GM19025 (cell line): ENCODE measurements around the gene MS4A6A.
"Not testable (repeated sequence)": the region's sequence is repeated elsewhere in the genome, so short reads cannot be mapped to it uniquely, and the experiment has no call there.

ENCODE experiments used
- ATAC-seq: cut with Tn5 transposase; IDR thresholded peaks from one replicate; pipeline ENCODE4 v1.9.1; 2021; ENCODE audit warnings: mild to moderate bottlenecking, low read depth, moderate library complexity; ENCODE audit not compliant: unreplicated experiment

Gene MS4A6A

DNA sequence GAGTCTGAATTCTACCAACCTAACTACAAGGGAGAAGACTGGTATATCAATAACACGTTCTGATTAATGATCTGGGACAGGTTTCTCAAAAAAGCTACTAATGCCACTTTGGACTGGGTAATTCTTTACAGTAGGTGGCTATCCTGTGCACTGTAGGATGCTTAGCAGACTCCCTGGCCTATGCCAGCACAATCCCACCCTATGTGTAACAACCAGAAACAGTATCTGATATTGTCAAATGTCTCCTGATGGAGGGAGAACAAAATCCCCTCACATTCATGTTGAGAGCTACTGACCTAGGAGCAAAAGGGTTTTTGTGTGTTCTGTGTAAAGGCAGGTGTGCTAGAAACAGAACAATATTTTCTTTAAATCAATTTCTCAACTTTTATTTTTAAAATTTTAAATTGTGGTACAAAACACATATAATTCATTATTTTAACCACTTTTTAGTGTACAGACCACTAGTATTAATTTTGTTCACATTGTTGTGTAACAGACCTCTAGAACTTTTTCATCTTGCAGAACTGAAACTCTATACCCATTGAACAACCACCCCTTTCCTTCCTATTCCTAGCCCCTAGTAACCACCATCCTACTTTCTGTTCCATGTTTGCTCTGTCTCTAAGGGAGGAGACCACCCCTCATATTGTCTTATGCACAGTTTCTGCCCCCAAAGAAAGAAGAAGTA, 2.1 kb upstream of the MS4A6A start:
- ATAC-seq: no peak

DNA sequence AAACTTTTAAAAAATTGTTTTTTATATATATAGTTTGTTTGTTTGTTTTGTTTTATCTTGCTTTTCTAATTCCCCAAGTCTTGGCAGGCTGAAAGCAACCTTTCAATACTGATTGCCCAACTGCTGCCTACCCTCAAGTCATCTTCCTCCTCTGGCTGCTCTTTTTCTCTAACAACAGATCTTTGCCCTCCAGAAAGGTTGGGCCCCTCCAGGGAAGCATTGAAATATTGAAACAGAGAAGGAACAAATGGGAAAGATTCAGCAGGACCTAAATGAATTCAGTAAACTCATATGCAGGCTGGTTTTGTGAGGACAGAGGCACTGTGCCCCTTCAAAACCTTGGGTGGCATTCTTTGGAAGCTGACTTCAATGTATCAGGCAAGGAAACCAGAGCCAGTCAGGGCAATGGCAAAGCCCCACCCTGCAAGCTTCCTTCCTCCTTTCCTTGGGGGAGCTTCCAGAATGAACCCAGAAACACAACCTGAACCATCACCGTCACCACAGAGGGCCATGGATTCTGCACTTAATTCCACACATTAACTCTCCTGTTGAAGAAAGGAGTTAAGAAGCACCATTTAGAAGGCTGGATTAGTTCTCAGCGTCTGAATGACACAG, 815 bp upstream of the MS4A6A start:
- ATAC-seq: no peak

DNA sequence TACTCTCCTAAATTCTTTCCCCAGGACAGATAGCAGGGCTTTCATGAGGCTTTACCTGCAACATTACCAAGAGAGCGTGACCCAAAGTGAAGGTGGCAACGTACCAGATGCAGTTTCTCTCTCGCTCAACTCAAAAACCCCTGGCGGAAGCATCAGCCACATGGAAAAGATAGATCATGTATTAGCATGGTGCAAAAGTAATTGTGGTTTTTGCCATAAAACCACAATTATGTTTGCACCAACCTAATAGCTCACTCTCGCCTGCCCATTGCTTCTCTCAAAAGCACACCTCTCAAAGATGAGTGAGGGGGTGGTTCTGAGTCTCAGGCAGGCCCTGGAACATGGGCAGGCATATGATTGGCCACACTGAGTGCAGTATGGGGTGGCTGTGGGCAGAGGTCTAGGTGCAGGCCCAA, 7.0 kb downstream of the MS4A6A start:
- ATAC-seq: no peak

DNA sequence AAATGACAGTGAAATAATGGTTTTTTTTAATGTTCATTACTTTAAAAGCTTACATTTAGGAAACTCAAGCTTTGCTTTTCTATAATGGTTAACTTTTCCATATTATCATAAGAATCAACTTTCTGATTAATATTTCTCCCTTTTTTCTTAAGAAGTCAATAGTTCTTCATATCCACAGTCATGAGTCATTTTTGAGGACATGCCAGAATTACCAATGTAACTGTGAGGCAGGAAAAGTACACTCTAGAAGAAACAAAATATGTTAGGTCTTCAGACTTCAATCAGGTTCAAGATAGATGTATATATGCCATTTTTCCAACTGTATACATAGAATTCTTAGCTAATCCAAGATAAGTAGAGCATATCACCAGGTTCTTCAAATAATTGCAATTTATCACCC, 10.9 kb downstream of the MS4A6A start:
- ATAC-seq: no peak

DNA sequence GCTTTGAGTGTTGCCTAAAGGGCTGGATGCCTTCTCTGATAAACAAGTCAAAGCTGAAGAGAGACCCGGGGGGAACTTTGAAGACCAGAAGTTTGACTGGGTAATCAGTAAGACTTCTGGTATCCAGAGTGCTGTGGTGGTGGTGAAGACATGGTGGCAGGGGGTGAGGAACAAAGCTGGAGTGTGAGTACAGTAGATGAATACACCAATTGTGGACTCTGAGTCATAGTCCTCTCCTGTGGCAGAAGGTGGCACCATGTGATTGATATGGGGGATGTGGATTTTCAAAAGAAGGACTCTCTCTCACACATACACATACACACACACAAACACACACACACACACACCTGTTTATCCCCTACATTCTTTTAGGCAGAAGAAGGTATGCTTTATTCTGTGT, 12.3 kb downstream of the MS4A6A start:
- ATAC-seq: no peak

DNA sequence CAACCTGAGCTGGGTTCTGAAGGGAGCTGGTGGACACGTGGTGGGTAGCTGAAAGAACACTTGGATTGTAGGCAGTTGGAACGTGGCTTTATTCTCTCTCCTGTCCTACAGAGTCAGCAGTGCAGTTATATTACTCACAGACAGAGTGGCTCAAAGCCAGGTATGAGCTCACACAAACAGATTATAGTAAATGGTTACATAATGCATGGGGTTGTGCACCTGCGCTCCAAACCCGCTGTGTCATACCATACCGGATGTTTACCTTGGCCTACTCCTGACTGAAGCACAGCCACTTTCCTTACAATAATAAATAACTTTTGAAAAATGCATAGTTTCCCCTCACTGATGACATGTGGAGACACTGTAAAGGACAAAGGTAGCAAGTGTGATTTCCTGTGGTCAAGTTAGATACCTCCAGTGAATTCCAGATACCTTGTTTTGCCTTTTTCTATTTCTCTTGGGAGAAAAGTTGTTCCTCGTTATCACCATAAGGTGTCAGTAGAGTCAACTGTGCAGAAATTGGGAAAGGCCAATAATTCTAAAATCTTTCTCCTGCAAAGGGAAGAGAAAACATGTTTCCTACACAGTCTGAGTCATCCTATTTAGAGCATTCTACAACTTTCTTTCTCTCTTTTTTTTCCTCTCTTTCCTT, 13.5 kb downstream of the MS4A6A start:
- ATAC-seq: no peak

DNA sequence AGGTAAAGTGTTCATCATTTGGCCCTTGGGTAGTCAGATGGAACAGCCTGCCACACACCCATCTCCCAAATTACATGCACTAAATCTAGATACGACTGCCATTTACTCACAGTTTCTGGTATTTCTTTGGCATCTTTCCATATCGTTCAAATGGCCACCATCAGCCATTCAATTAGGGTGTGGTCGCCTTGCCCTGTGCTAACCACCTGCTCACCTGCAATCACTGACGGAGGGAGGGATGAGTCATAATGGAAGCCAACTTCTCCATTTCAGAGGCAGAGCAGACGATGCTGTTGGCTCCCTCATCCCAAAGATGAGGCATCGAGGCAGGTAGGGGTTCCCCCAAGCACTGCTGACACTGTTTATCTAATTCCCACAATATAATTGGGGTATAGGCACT, 14.6 kb downstream of the MS4A6A start:
- no peak for ATAC-seq

DNA sequence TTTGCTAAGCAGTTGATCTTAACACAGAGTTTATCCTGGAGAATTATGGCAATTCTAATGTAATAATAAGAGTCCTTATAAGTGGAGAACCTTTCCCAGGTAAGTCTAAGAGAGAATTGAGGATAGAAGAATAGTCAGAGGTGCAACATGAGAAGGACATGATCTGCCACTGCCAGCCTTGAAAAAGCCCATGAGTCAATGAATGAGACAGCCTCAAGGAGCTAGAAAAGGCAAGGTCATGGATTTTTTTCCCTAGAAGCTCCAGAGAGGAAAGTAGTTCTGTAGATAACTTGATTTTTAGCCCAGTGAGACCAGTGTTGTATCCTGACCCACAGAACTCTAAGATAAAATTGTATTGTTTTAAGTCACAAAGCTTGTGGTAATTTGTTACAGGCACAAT, 16.9 kb downstream of the MS4A6A start:
- ATAC-seq: no peak

DNA sequence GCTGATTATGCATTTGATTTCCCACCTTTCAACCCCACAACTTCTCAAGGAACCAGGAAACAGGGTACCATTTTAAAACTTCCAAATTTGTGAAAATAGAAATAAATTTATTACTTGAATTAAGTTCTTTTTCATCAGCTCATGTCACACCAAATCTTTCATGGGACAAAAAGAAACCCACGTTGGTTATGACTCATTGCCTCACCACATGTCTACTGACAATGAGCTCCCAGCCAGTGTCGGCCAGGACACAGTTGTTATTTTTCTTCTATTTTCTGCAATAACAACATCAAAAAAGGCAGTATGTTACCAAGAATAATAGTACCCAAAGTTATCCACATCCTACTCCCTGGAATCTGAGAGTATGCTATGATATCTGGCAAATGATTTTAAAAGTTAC, 17.3 kb downstream of the MS4A6A start:
- no peak for ATAC-seq

DNA sequence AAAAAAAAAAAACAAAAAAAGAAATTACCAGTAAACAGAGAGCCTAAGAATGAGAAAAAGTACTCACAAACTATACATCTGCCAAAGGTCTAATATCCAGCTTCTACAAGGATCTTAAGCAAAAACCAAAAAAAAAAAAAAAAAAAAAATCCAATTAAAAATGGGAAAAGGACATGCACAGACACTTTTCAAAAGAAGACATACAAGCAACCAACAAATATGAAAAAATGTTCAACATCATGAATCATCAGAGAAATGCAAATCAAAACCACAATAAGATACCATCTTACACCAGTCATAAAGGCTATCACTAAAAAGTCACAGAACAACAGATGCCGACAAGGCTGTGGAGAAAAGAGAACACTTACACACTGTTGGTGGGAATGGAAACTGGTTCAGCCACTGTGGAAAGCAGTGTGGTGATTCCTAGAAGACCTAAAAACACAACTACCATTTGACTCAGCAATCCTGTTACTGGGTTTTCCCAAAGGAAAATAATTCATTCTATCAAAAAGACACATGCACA, 18.3 kb downstream of the MS4A6A start:
- ATAC-seq: no peak

DNA sequence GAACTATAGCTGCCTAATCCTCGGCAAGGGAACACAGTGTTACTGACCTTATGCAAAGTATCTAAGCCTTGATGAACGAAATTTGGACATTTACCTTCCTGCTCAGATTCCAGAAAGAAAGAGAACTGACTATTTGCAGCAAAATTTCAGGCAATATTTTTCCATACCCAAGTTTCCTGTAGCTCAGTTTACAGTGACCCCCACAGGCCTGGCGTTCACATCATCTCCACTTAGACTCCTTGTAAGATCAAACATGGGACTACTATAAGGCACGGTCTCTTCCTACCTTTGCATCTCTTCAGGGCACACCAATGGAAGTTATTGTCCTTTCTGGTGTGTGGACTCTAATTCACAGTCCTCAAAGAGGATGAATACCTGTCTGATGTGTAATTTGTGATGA, 21.1 kb downstream of the MS4A6A start:
- ATAC-seq: no peak

DNA sequence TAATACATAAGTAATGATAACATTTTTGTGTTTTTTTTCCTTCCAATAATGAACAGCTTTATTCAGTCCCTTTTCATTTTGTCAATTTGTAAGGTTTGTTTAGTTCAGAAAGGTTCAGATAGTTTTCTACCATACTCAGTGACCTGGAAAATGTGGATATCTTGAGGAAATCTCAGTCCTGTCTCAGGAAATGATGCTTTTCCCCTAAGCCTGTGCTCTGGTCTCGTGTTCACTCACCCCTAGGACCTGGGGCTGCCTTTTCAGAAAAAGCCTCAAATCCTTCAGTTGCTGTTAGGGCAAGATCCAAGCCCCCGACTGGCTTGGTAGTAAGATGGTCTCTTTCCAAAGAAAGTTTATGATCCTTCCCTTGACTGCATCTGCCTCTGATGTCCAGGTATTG, 21.8 kb downstream of the MS4A6A start:
- no peak for ATAC-seq

DNA sequence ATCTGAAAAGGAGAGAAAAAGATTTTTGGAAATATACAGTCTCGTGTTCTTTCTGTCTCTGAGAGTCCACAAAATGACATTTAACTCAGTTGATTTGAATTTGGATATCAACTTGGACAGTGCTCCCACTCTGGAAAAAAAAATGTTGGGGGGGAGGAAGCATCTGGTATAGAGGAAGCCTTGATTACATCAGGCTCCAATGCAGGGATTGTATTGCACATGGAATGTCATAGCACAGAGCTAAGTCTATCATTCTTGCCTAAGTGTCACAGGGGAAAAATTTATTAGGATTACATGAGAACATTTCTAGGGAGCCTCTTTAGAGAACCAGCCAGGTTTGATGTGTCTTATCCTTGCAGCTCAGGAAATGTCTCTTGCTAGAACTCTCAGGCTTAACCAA, 23.0 kb downstream of the MS4A6A start:
- ATAC-seq: no peak

DNA sequence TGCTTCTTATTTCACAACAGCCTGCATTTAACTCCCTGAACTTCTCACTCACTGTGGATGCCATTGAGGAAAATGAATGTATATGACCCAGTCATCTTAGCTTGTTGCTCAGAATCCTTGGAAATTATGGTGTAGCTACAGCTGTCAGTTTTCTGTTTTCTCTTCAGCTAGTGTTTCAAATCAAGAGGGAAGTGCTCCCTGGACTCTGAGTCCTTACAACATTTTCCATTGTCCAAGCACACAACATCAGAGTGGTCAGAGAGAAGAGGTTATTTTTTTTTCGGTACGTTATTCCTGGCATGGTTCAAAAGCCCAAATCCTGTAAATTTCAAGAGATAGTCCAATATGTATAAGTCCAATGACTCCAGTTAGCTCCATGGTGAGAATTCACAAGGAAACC, 23.6 kb downstream of the MS4A6A start:
- ATAC-seq: no peak

DNA sequence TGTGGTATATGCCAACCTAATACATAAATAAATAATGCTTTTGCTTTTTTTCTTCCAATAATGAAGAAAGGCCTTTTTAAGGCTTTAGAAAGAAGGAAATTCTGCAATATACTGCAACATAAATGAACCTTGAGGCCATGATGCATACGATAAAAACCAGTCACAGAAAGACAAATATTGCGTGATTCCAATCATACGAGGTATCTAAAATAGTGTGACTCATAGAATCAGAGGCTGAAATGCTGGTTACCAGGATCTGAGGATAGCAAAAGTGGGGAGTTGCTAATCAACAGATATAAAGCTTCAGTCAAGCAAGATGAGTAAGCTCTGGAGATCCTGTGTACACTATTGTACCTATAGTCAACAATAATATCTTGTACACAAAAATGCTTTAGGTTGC, 24.2 kb downstream of the MS4A6A start:
- ATAC-seq: no peak

DNA sequence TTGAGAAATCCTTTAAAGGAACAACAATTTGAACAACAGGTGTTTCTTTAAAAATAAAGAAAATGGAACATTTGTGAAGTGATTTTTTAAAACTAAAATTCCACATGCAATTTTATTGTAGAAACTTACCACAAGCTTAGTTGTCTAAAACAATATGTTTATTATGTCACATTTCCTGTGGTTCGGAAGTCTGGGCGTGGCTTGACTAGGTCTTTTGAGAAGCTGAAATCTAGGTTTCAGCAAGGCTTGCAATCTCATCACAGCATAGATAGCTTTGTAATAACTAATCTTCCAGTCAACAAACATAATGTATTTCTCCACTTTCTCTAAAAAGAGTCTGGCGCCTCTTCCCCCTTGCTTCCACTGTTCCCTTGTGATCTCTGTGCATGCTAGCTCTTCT, 27.0 kb downstream of the MS4A6A start:
- ATAC-seq: no peak

DNA sequence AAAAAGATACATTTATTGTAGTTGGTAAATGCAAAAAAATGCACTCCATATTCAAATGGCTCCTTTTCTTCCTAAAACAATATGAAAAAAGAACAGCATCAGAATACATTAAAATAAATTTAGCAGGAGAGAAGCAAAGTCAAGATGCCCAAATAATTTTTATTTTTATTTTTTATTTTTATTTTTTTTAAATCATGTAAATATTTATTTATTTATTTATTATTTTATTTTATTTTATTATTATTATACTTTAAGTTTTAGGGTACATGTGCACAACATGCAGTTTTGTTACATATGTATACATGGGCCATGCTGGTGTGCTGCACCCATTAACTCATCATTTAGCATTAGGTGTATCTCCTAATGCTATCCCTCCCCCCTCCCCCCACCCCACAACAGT, 30.2 kb downstream of the MS4A6A start:
- ATAC-seq: not testable (repeated sequence)

DNA sequence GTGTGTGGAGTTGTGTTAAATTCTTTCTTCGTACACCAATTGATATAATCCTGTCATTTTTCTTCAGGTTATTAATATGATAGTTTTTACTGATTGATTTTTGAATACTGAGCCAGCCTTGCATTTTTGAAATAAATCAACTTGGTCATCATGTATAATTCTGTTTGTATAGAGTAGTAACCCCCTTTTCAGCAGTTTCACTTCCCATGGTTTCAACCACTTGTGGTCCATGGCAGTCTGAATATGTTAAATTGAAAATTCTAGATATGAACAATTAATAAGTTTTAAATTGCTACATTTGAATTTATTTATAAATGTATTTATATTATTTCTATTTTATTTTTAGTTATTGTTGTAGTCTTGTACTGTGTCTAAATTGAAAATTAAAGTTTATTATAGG, 32.6 kb downstream of the MS4A6A start:
- no peak for ATAC-seq

DNA sequence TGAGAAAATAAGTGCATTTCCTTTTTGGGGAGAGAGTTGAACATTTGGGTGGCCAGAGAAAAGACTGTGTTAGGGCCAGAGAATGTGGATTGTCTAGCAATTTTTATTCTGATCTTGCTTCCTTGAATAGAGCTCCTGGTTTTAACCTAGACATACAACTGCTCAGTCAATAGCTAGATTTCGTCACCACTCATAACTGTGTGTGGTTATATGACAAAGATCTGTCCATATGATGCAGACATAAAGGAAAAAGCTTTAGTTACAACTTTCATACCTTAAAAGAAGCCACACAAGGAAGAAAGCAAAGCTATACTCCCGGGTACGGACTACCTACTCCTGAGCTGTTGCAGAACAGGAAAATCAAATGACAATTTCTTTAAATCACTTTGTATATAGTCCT, 37.2 kb downstream of the MS4A6A start:
- no peak for ATAC-seq

DNA sequence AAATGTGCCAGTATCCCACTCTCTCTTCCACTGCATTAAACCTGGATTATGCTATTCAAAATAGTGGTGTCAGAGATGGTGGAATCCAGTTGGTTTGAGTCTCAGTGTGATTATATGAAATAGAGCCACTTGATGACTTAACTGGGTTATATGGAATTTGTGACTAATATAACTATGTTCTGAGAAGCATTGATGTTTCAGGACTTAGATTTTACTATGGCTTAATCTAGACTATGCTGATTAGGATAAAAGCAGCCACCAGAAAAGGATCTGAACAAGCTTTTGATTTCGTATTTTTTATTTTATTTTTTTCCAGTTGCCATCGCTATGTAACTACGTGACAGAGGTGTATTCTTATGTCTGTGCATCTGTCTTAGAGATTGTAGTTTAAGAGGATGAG, 39.1 kb downstream of the MS4A6A start:
- ATAC-seq: no peak

DNA sequence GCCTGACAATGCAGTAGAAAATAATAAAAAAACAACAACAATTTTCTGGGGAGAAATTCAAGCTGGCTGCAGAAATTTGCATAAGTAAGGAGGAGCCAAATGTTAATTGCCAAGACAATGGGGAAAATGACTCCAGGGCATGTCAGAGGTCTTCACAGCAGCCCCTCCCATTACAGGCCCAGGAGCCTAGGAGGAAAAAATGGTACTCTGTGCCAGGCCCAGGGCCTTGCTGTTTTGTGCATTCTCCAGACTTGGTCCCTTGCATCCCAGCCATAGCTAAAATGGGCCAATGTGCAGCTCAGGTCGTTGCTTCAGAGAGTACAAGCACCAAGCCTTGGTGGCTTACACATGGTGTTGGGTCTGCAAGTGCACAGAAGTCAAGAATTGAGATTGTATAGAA, 49.0 kb downstream of the MS4A6A start:
- ATAC-seq: no peak

DNA sequence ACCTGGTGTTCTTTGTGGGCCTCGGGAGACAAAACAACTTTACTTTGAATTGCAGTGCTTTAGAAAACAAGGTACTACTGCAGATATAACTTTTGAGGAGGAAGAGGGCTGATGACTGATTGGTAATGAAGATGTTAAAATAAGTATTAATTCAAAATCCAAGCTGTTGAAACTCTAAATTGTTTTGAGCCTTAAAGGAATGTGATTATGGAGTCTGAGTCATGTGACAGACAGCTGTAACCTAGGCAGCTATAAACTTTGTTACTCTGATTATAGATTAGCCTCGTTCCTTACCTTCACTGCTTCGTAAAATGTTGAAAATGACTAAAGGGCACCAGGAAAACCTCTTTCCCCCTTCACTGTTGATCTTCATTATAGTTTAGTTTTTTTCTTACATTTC, 51.0 kb downstream of the MS4A6A start:
- no peak for ATAC-seq
